Common myeloid progenitor, CD34-positive (primary cell): Measurements from ENCODE around the gene CSNK1A1.

ENCODE experiments used
- CTCF ChIA-PET: fragments of 350-600 bp; sonication (Branson Sonifier 250); formaldehyde crosslinking; loops from one replicate; lab custom pipeline; 2021; ENCODE audit warnings: antibody characterized with exemption; lab: Charles Lee
- POLR2A ChIA-PET: fragments of 350-600 bp; sonication (Branson Sonifier 250); formaldehyde crosslinking; loops from one replicate; lab custom pipeline; 2021; ENCODE audit warnings: antibody characterized with exemption; lab: Charles Lee
- DNase-seq, 3 donors: peaks; one replicate each; pipeline versions ENCODE4 v3.0.0 to v3.0.0-alpha.2; 2013
- H3K27ac ChIP-seq, 2 experiments: 1 replicate in 1 of 2; 2 replicates in 1 of 2; pipeline ENCODE4 v1.7.0; 2013; ENCODE audit warnings: inconsistent platforms in 2 of 2, low read length in 2 of 2, mild to moderate bottlenecking in 2 of 2, low read depth in 1 of 2, moderate library complexity in 1 of 2; ENCODE audit not compliant: severe bottlenecking in 2 of 2, insufficient read depth in 1 of 2, poor library complexity in 1 of 2
- H3K27me3 ChIP-seq, 5 experiments: replicated peaks in 2 of 5; 1 replicate in 3 of 5; 2 replicates in 2 of 5; pipeline versions ENCODE4 v1.6.1 to v1.7.0; 2013; ENCODE audit warnings: low read length in 4 of 5, mild to moderate bottlenecking in 2 of 5, moderate library complexity in 2 of 5, inconsistent platforms in 1 of 5; ENCODE audit not compliant: insufficient read depth in 5 of 5, control insufficient read depth in 4 of 5
- H3K36me3 ChIP-seq, 4 experiments: 1 replicate in 2 of 4; 2 replicates in 2 of 4; pipeline versions ENCODE4 v1.6.1 to v1.7.0; 2013; ENCODE audit warnings: low read length in 3 of 4, control low read depth in 1 of 4, mild to moderate bottlenecking in 1 of 4; ENCODE audit not compliant: control insufficient read depth in 4 of 4, insufficient read depth in 4 of 4
- H3K4me1 ChIP-seq, 4 experiments: 1 replicate in 3 of 4; 2 replicates in 1 of 4; pipeline versions ENCODE4 v1.6.1 to v1.7.1; 2013; ENCODE audit warnings: low read length in 3 of 4, mild to moderate bottlenecking in 3 of 4, control low read depth in 1 of 4, inconsistent platforms in 1 of 4, moderate library complexity in 1 of 4; ENCODE audit not compliant: control insufficient read depth in 4 of 4, insufficient read depth in 4 of 4; ENCODE audit errors: control extremely low read depth in 1 of 4
- H3K4me3 ChIP-seq, 7 experiments: 1 replicate in 4 of 7; 2 replicates in 3 of 7; pipeline versions ENCODE4 v1.5.1 to v1.7.0; 2013; ENCODE audit warnings: mild to moderate bottlenecking in 7 of 7, low read length in 6 of 7, moderate library complexity in 6 of 7, inconsistent platforms in 2 of 7, low read depth in 2 of 7, control low read depth in 1 of 7; ENCODE audit not compliant: insufficient read depth in 4 of 7, control insufficient read depth in 1 of 7; ENCODE audit errors: extremely low read depth in 1 of 7
- H3K9me3 ChIP-seq, 5 experiments: 1 replicate in 4 of 5; 2 replicates in 1 of 5; pipeline versions ENCODE4 v1.6.1 to v1.7.1; 2013; ENCODE audit warnings: low read length in 4 of 5, mild to moderate bottlenecking in 2 of 5, inconsistent platforms in 1 of 5, low read depth in 1 of 5, moderate library complexity in 1 of 5; ENCODE audit not compliant: control insufficient read depth in 4 of 5, insufficient read depth in 2 of 5; ENCODE audit errors: control extremely low read depth in 1 of 5
- WGBS: methylation state at CpG from one replicate; pipeline ENCODE4 v1.1.5; 2013; ENCODE audit not compliant: insufficient coverage; 5-methylcytosine and 5-hydroxymethylcytosine counted together

CSNK1A1 gene

GRCh38 chr5:149496166-149496565 lies 55.1 kb downstream of the CSNK1A1 start:
- DNase-seq = no peak
- Histone ChIP-seq H3K36me3 (peaks cover 25 to 59% (median 42%) of the 10 kb centered on the region in 4 experiments), H3K9me3 (no peaks in the 10 kb centered on the region), H3K27ac (no peak overlapping the region), H3K4me3 (no peak overlapping the region), H3K4me1 (no peaks in the 10 kb centered on the region), H3K27me3 (no peaks in the 10 kb centered on the region)
- WGBS = 100% methylated on average over 1 of the region's 1 CpG
- POLR2A ChIA-PET = no interaction called here
- CTCF ChIA-PET = interaction anchor here (0.9 to 4.0 kb wide), 4 partner anchors 12 to 50 kb away, joined by 3 to 14 read pairs (median 3); no protein-coding TSS in a partner anchor

GRCh38 chr5:149495673-149496072 lies 55.6 kb downstream of the CSNK1A1 start:
- whole genome bisulfite sequencing = no CpG with 5 or more reads among the region's 2 CpGs
- peaks cover 21 to 54% (median 40%) of the 10 kb centered on the region in 4 experiments for H3K36me3 ChIP-seq
- no peaks in the 10 kb centered on the region for H3K27me3 ChIP-seq
- H3K27ac ChIP-seq = no peak overlapping the region
- no peaks in the 10 kb centered on the region for H3K9me3 ChIP-seq
- no peak for DNase-seq
- no peaks in the 10 kb centered on the region for H3K4me1 ChIP-seq
- CTCF ChIA-PET = interaction anchor here (0.9 to 4.0 kb wide), 4 partner anchors 12 to 50 kb away, joined by 3 to 14 read pairs (median 3); no protein-coding TSS in a partner anchor
- no peak overlapping the region for H3K4me3 ChIP-seq
- POLR2A ChIA-PET = no interaction called here

DNA sequence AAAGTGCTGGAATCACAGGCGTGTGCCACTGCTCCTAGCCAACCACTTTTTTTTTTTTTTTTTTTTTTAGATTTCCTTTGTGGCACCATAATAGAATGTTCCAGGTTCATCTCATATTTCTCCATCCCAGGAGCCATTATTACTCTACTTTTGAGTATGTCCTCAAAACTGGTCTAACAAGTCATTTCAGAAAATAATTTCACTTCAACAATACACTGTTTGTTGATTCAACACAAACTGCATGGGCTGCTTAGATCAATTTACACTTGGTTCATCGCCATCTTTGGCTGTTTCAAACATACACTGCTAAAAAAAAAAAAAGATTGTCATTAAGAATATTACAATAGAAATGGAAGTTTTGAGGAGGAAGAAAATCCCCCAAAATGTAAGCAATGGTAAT lies 57.9 kb downstream of the CSNK1A1 start:
- WGBS = 100% methylated on average over 1 of the region's 2 CpGs
- Histone ChIP-seq H3K4me1 (peaks cover 0 to 11% (median 5%) of the 10 kb centered on the region in 4 experiments), H3K36me3 (peaks cover 14 to 37% (median 27%) of the 10 kb centered on the region in 4 experiments), H3K9me3 (no peaks in the 10 kb centered on the region), H3K27me3 (no peaks in the 10 kb centered on the region), H3K4me3 (no peak overlapping the region), H3K27ac (no peak overlapping the region)
- CTCF ChIA-PET = interaction anchor here (0.8 to 2.8 kb wide), 5 partner anchors 9 to 51 kb away, joined by 3 to 7 read pairs (median 3); no protein-coding TSS in a partner anchor
- DNase-seq = no peak
- POLR2A ChIA-PET = no interaction called here

- H3K27me3 ChIP-seq = no peaks in the 10 kb centered on the region
- peaks cover 14 to 32% (median 25%) of the 10 kb centered on the region in 4 experiments for H3K36me3 ChIP-seq
- WGBS = 100% methylated on average over 6 of the region's 6 CpGs
- no peak for DNase-seq
- no peak overlapping the region for H3K27ac ChIP-seq
- no peaks in the 10 kb centered on the region for H3K9me3 ChIP-seq
- ChIA-PET CTCF (interaction anchor here (0.8 to 2.8 kb wide), 6 partner anchors 9 to 59 kb away, joined by 3 to 7 read pairs (median 3); no protein-coding TSS in a partner anchor), POLR2A (no interaction called here)
- no peak overlapping the region for H3K4me3 ChIP-seq
- peaks cover 0 to 12% (median 5%) of the 10 kb centered on the region in 4 experiments for H3K4me1 ChIP-seq
These were observed 58.5 kb downstream of the CSNK1A1 start for GRCh38 chr5:149492781-149493180.

GRCh38 chr5:149490599-149491485 lies 60.4 kb downstream of the CSNK1A1 start:
- Histone ChIP-seq H3K27ac (no peak overlapping the region), H3K4me1 (peaks cover 0 to 32% (median 13%) of the 10 kb centered on the region in 4 experiments)
- POLR2A ChIA-PET = no interaction called here

DNA sequence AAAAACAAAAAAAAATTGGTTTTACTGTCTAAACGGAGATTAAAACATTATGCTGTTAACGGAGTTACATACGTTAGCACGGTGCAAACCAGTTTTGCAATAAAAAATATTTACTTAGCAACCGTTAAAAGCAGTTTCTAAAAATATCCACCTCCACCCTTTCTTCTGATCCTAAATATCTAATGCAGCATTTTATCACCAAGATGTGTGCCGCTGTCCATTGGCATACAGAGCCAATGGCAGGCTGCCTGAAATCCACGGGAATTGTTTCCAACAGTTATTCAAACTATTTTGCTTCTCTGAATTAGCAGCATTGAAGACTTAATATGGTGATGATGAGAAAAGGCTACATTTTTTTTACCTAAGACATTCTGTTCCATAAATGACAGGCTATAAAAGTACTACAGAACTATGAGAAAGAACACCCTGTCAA lies 61.6 kb downstream of the CSNK1A1 start:
- peak; percentile 10 to 39 (median 33) for DNase-seq
- ChIA-PET POLR2A (no interaction called here), CTCF (interaction anchor here (1.0 kb wide), 1 partner anchor 47 kb away, joined by 5 read pairs; no protein-coding TSS in a partner anchor)
- peaks cover 4 to 18% (median 10%) of the 10 kb centered on the region in 4 experiments for H3K36me3 ChIP-seq
- H3K27me3 ChIP-seq = no peaks in the 10 kb centered on the region
- peaks cover 0 to 38% (median 16%) of the 10 kb centered on the region in 4 experiments for H3K4me1 ChIP-seq
- peak overlapping the region in 3 of 7 experiments; percentile 4 to 15 (median 14) for H3K4me3 ChIP-seq
- WGBS = 56% methylated on average over 2 of the region's 7 CpGs
- no peak overlapping the region for H3K27ac ChIP-seq
- H3K9me3 ChIP-seq = no peaks in the 10 kb centered on the region

More at GRCh38 chr5:149490599-149491485, 60.4 kb downstream of the CSNK1A1 start:
- no peak for DNase-seq
- WGBS = 89% methylated on average over 3 of the region's 6 CpGs
- Histone ChIP-seq H3K9me3 (no peaks in the 10 kb centered on the region), H3K36me3 (peaks cover 12 to 27% (median 15%) of the 10 kb centered on the region in 4 experiments), H3K4me3 (no peak overlapping the region), H3K27me3 (no peaks in the 10 kb centered on the region)
- CTCF ChIA-PET = interaction anchor here (1.0 kb wide), 1 partner anchor 48 kb away, joined by 5 read pairs; no protein-coding TSS in a partner anchor
